ENCODE measurements around the gene AGMAT.
"Not testable (repeated sequence)": the region's sequence is repeated elsewhere in the genome, so short reads cannot be mapped to it uniquely, and the experiment has no call there.

The AGMAT gene

GRCh38 chr1:15616373-15617172 is 31.7 kb upstream of the AGMAT start:
- FAIRE-seq, result no peak
- DNase-seq (ENCODE audit: low spot score), result no peak

GRCh38 chr1:15610167-15610566 is 25.3 kb upstream of the AGMAT start:
- FAIRE-seq (no peak), DNase-seq (ENCODE audit: low spot score) (no peak)

GRCh38 chr1:15609631-15610030 is 24.8 kb upstream of the AGMAT start:
- DNase-seq (ENCODE audit: low spot score) (no peak), FAIRE-seq (no peak)

- FAIRE-seq (no peak), DNase-seq (ENCODE audit: low spot score) (no peak)
These were observed 20.8 kb upstream of the AGMAT start for GRCh38 chr1:15605398-15606383.

- FAIRE-seq; DNase-seq (ENCODE audit: low spot score): not testable (repeated sequence)
These were observed 19.5 kb upstream of the AGMAT start for GRCh38 chr1:15604400-15604799.

GRCh38 chr1:15603966-15604282 is 19.1 kb upstream of the AGMAT start:
- DNase-seq (ENCODE audit: low spot score); FAIRE-seq: not testable (repeated sequence)

GRCh38 chr1:15603050-15603965 is 18.5 kb upstream of the AGMAT start:
- FAIRE-seq (peak; percentile 69), DNase-seq (ENCODE audit: low spot score) (peak; percentile 87)

GRCh38 chr1:15598436-15598835 is 13.6 kb upstream of the AGMAT start:
- FAIRE-seq (no peak), DNase-seq (ENCODE audit: low spot score) (no peak)

- no peak for DNase-seq (ENCODE audit: low spot score)
- FAIRE-seq, result no peak
These were observed 11.2 kb upstream of the AGMAT start for GRCh38 chr1:15595809-15596617.

- FAIRE-seq, result no peak
- no peak for DNase-seq (ENCODE audit: low spot score)
These were observed 7.4 kb upstream of the AGMAT start for GRCh38 chr1:15592285-15592684.

- no peak for DNase-seq (ENCODE audit: low spot score)
- FAIRE-seq, result no peak
These were observed 1.7 kb downstream of the AGMAT start for GRCh38 chr1:15583016-15583706.

- no peak for DNase-seq (ENCODE audit: low spot score)
- FAIRE-seq, result no peak
These were observed 5.2 kb downstream of the AGMAT start for GRCh38 chr1:15579683-15580047.

GRCh38 chr1:15578921-15579682 is 5.7 kb downstream of the AGMAT start:
- no peak for DNase-seq (ENCODE audit: low spot score)

GRCh38 chr1:15577691-15578090 is 7.2 kb downstream of the AGMAT start:
- DNase-seq (ENCODE audit: low spot score) (no peak), FAIRE-seq (no peak)

More at GRCh38 chr1:15578921-15579682, 5.7 kb downstream of the AGMAT start:
- no peak for FAIRE-seq

- no peak for FAIRE-seq
These were observed 9.2 kb downstream of the AGMAT start for GRCh38 chr1:15575549-15576150.

GRCh38 chr1:15574741-15575140 is 10.1 kb downstream of the AGMAT start:
- no peak for FAIRE-seq
- DNase-seq (ENCODE audit: low spot score), result no peak

More at GRCh38 chr1:15575549-15576150, 9.2 kb downstream of the AGMAT start:
- DNase-seq (ENCODE audit: low spot score), result no peak

- no peak for FAIRE-seq
- no peak for DNase-seq (ENCODE audit: low spot score)
These were observed 11.4 kb downstream of the AGMAT start for GRCh38 chr1:15573477-15573876.

GRCh38 chr1:15571266-15571665 is 13.6 kb downstream of the AGMAT start:
- DNase-seq (ENCODE audit: low spot score) (no peak), FAIRE-seq (no peak)

- no peak for FAIRE-seq
- DNase-seq (ENCODE audit: low spot score), result no peak
These were observed 14.0 kb downstream of the AGMAT start for GRCh38 chr1:15570861-15571260.

Data from RCC 7860 (cell line).